IMR-90 (cell line): ENCODE measurements around the gene PUM2. TPM values are rescaled to one million over a fixed set of nuclear protein-coding genes. Genes with fewer than 3 reads are reported as not detected.

Experiments
- ATAC-seq: fragments of 200-7000 bp; cut with Tn5 transposase; 2 replicates; pipeline ENCODE4 v1.9.1; 2020; ENCODE audit warnings: low read depth, mild to moderate bottlenecking, moderate library complexity
- BruUV-seq: library from RNA; stranded (reverse); fragments of 400-500 nt; replicated peaks from 2 replicates; lab custom pipeline; 2021; lab: Mats Ljungman, UMichigan
- CTCF ChIA-PET: fragments of 300-600 bp; formaldehyde crosslinking; extraction: SDS; loops from one replicate; lab custom pipeline; 2021; ENCODE audit warnings: antibody characterized with exemption; lab: Yijun Ruan, JAX
- POLR2A ChIA-PET: fragments of 300-600 bp; sonication (Branson Sonifier 250); formaldehyde crosslinking; loops from one replicate; lab custom pipeline; 2022; ENCODE audit warnings: antibody characterized with exemption; ENCODE audit not compliant: unreplicated experiment; lab: Charles Lee
- DNase-seq: peaks from one replicate; pipeline ENCODE4 v3.0.0; 2013
- H2AFZ ChIP-seq: replicated peaks from 2 replicates; pipeline ENCODE3; 2013; ENCODE audit warnings: low read length, mild to moderate bottlenecking; ENCODE audit not compliant: poor library complexity
- H2AK5ac ChIP-seq: 2 replicates; pipeline ENCODE4 v1.6.1; 2013; ENCODE audit warnings: low read depth, low read length, inconsistent platforms
- H2AK9ac ChIP-seq: replicated peaks from 2 replicates; pipeline ENCODE3; 2013; ENCODE audit warnings: mild to moderate bottlenecking, low read depth, low read length, moderate library complexity; ENCODE audit not compliant: poor library complexity
- H2BK120ac ChIP-seq: 2 replicates; pipeline ENCODE4 v1.6.1; 2013; ENCODE audit warnings: low read depth, low read length, inconsistent platforms
- H2BK15ac ChIP-seq: 3 replicates; pipeline ENCODE4 v1.6.1; 2013; ENCODE audit warnings: low read depth, low read length, inconsistent platforms
- H2BK20ac ChIP-seq: 2 replicates; pipeline ENCODE4 v1.6.1; 2013; ENCODE audit warnings: low read depth, mild to moderate bottlenecking, inconsistent platforms, low read length, moderate library complexity
- H2BK5ac ChIP-seq: 2 replicates; pipeline ENCODE4 v1.6.1; 2013; ENCODE audit warnings: mild to moderate bottlenecking, low read depth, low read length, inconsistent platforms; ENCODE audit not compliant: poor library complexity, severe bottlenecking
- H3K14ac ChIP-seq: replicated peaks from 2 replicates; pipeline ENCODE4 v1.6.1; 2013; ENCODE audit warnings: low read depth, low read length, inconsistent platforms
- H3K18ac ChIP-seq: 2 replicates; pipeline ENCODE4 v1.6.1; 2013; ENCODE audit warnings: low read depth, low read length, control low read depth
- H3K23ac ChIP-seq: 2 replicates; pipeline ENCODE4 v1.6.1; 2013; ENCODE audit warnings: low read depth, low read length, inconsistent platforms
- H3K27ac ChIP-seq: 2 replicates; pipeline ENCODE4 v1.5.1; 2013; ENCODE audit warnings: mild to moderate bottlenecking, control low read depth, low read length; ENCODE audit not compliant: insufficient read depth
- H3K27me3 ChIP-seq: 2 replicates; pipeline ENCODE4 v1.6.1; 2013; ENCODE audit warnings: low read length; ENCODE audit not compliant: control insufficient read depth, insufficient read depth
- H3K36me3 ChIP-seq: 2 replicates; pipeline ENCODE4 v1.6.1; 2013; ENCODE audit warnings: low read length, mixed read lengths; ENCODE audit not compliant: control insufficient read depth, insufficient read depth
- H3K4ac ChIP-seq: 2 replicates; pipeline ENCODE4 v1.6.1; 2013; ENCODE audit warnings: low read depth, low read length, inconsistent platforms
- H3K4me1 ChIP-seq: 2 replicates; pipeline ENCODE4 v1.6.1; 2013; ENCODE audit warnings: low read length, mixed read lengths; ENCODE audit not compliant: control insufficient read depth, insufficient read depth
- H3K4me2 ChIP-seq: 2 replicates; pipeline ENCODE4 v1.6.1; 2013; ENCODE audit warnings: low read depth, mild to moderate bottlenecking, control low read depth, low read length, moderate library complexity
- H3K4me3 ChIP-seq: 2 replicates; pipeline ENCODE4 v1.5.1; 2013; ENCODE audit warnings: low read depth, mild to moderate bottlenecking, control low read depth, low read length, moderate library complexity; ENCODE audit not compliant: insufficient read depth
- H3K56ac ChIP-seq: 2 replicates; pipeline ENCODE4 v1.6.1; 2013; ENCODE audit warnings: low read length, inconsistent platforms; ENCODE audit not compliant: insufficient read depth; ENCODE audit errors: extremely low read depth
- H3K79me1 ChIP-seq, 2 experiments: 2 replicates each; pipeline ENCODE4 v1.6.1; 2013; ENCODE audit warnings: low read length in 2 of 2, inconsistent platforms in 1 of 2, low read depth in 1 of 2
- H3K9ac ChIP-seq: 2 replicates; pipeline ENCODE4 v1.6.1; 2013; ENCODE audit warnings: low read depth, low read length, control low read depth
- H3K9me1 ChIP-seq: 2 replicates; pipeline ENCODE4 v1.6.1; 2013; ENCODE audit warnings: low read length, inconsistent platforms; ENCODE audit not compliant: insufficient read depth
- H3K9me3 ChIP-seq: 2 replicates; pipeline ENCODE4 v1.6.1; 2013; ENCODE audit warnings: low read length; ENCODE audit not compliant: control insufficient read depth, insufficient read depth
- H4K20me1 ChIP-seq: 2 replicates; pipeline ENCODE4 v1.6.1; 2013; ENCODE audit warnings: low read length, inconsistent platforms; ENCODE audit not compliant: insufficient read depth
- H4K5ac ChIP-seq: 2 replicates; pipeline ENCODE4 v1.6.1; 2013; ENCODE audit warnings: mild to moderate bottlenecking, low read depth, low read length, control low read depth
- H4K8ac ChIP-seq, 2 experiments: 2 replicates each; pipeline ENCODE4 v1.6.1; 2013; ENCODE audit warnings: low read depth in 2 of 2, low read length in 2 of 2, control low read depth in 1 of 2, inconsistent platforms in 1 of 2
- H4K91ac ChIP-seq: 2 replicates; pipeline ENCODE4 v1.6.1; 2013; ENCODE audit warnings: low read depth, low read length, inconsistent platforms; ENCODE audit not compliant: insufficient read depth
- BHLHE40 ChIP-seq: fragments of 150-350 bp; IDR thresholded peaks from 2 replicates; pipeline ENCODE4 v1.6.1; 2016; ENCODE audit warnings: mild to moderate bottlenecking, low read depth, low read length
- CEBPB ChIP-seq: IDR thresholded peaks from 2 replicates; pipeline ENCODE4 v1.6.1; 2012; ENCODE audit warnings: low read depth, low read length, improper control_type of control experiment
- CHD1 ChIP-seq: IDR thresholded peaks from 2 replicates; pipeline ENCODE4 v1.6.1; 2012; ENCODE audit warnings: low read depth, low read length, improper control_type of control experiment
- FOS ChIP-seq: fragments of 150-350 bp; IDR thresholded peaks from 2 replicates; pipeline ENCODE4 v1.6.1; 2016; ENCODE audit warnings: low read depth, low read length
- MAFK ChIP-seq: IDR thresholded peaks from 2 replicates; pipeline ENCODE4 v1.6.1; 2012; ENCODE audit warnings: low read depth, low read length, improper control_type of control experiment
- MAZ ChIP-seq: IDR thresholded peaks from 2 replicates; pipeline ENCODE4 v1.6.1; 2012; ENCODE audit warnings: low read depth, mild to moderate bottlenecking, low read length, improper control_type of control experiment, moderate library complexity, borderline replicate concordance
- MXI1 ChIP-seq: IDR thresholded peaks from 2 replicates; pipeline ENCODE4 v1.6.1; 2012; ENCODE audit warnings: low read depth, mild to moderate bottlenecking, low read length, moderate library complexity, borderline replicate concordance
- NFE2L2 ChIP-seq: fragments of 150-350 bp; IDR thresholded peaks from 2 replicates; pipeline ENCODE4 v1.6.1; 2016; ENCODE audit warnings: low read depth, mild to moderate bottlenecking, low read length
- POLR2A ChIP-seq: IDR thresholded peaks from 2 replicates; pipeline ENCODE4 v1.6.1; 2012; ENCODE audit warnings: mild to moderate bottlenecking, low read depth, low read length
- RAD21 ChIP-seq: IDR thresholded peaks from 2 replicates; pipeline ENCODE4 v1.6.1; 2012; ENCODE audit warnings: low read length, improper control_type of control experiment
- RCOR1 ChIP-seq: IDR thresholded peaks from 2 replicates; pipeline ENCODE4 v1.6.1; 2012; ENCODE audit warnings: mild to moderate bottlenecking, low read length, improper control_type of control experiment; ENCODE audit not compliant: insufficient replicate concordance
- RFX5 ChIP-seq: IDR thresholded peaks from 2 replicates; pipeline ENCODE4 v1.8.0; 2012; ENCODE audit warnings: low read depth, mild to moderate bottlenecking, low read length, moderate library complexity
- SMC3 ChIP-seq: fragments of 150-350 bp; IDR thresholded peaks from 2 replicates; pipeline ENCODE4 v1.6.1; 2016; ENCODE audit warnings: low read depth, mild to moderate bottlenecking, antibody characterized with exemption, low read length, moderate library complexity
- USF2 ChIP-seq: fragments of 150-350 bp; IDR thresholded peaks from 2 replicates; pipeline ENCODE4 v1.6.1; 2017; ENCODE audit warnings: mild to moderate bottlenecking, antibody characterized with exemption, low read length, low read depth
- WGBS, 2 experiments: methylation state at CpG; one replicate each; pipeline versions ENCODE4 v1.1.5 to v1.1.7; 2013; ENCODE audit warnings: missing lambda C conversion rate in 2 of 2; ENCODE audit not compliant: insufficient read length in 1 of 2; ENCODE audit errors: extremely low coverage in 2 of 2; 5-methylcytosine and 5-hydroxymethylcytosine counted together
- dilution Hi-C: fragments of 300-500 bp; cut with HindIII; formaldehyde crosslinking; loops from one replicate; pipeline ENCODE4 v1.14.3; 2018; ENCODE audit warnings: low sequenced_read_pairs; ENCODE audit not compliant: unreplicated experiment
- in situ Hi-C: fragments of 300-500 bp; cut with MboI; formaldehyde crosslinking; loops from 3 replicates; pipeline ENCODE4 v1.14.3; 2019; ENCODE audit warnings: low sequenced_read_pairs, inconsistent platforms, mixed read lengths
- intact Hi-C: fragments of 100-400 bp; cut with micrococcal nuclease; formaldehyde crosslinking; loops from 2 replicates; pipeline ENCODE4 v1.10.0; 2022
- polyA plus RNA-seq, 3 experiments: library from polyadenylated mRNA; depleted of rRNA; stranded (reverse); fragments of >200 nt; gene quantifications; 2 replicates each; pipeline ENCODE4 v1.2.3, GENCODE V29; 2012; ENCODE audit warnings: low replicate concordance in 1 of 3
- total RNA-seq: library from RNA; depleted of rRNA; stranded (reverse); fragments of >200 nt; gene quantifications from 2 replicates; pipeline ENCODE4 v1.2.3, GENCODE V29; 2012
- TF ChIP-seq, protein P1 (sequence below): conservative IDR thresholded peaks from 2 replicates; pipeline ENCODE4 v1.5.1; 2012; ENCODE audit warnings: mild to moderate bottlenecking, low read depth, low read length, improper control_type of control experiment
- TF ChIP-seq, protein P2 (sequence below): fragments of 150-350 bp; IDR thresholded peaks from 2 replicates; pipeline ENCODE4 v1.6.1; 2016; ENCODE audit warnings: low read depth, mild to moderate bottlenecking, low read length, moderate library complexity, borderline replicate concordance

Gene PUM2
- total and polyA plus RNA-seq, 2 of the 4 experiments (the other 2 are of a cell fraction), result 18.8 to 38.4 TPM

- no peaks in the 10 kb centered on the region for H3K27me3 ChIP-seq
- no peaks in the 10 kb centered on the region for H4K20me1 ChIP-seq
- H3K14ac ChIP-seq, result no peak overlapping the region
- in situ Hi-C loops (no loop called here), dilution Hi-C loops (no loop called here), intact Hi-C loops (loop anchor here (2.0 kb wide), 1 partner anchor 34 kb away; no protein-coding TSS in a partner anchor)
- no peak overlapping the region for H3K56ac ChIP-seq
- peaks cover 21% of the 10 kb centered on the region for H3K36me3 ChIP-seq
- ATAC-seq (no peak), DNase-seq (no peak)
- CTCF ChIA-PET, result no interaction called here
- no peak overlapping the region for H4K5ac ChIP-seq
- no peaks in the 10 kb centered on the region for H3K4me1 ChIP-seq
- H3K79me1 ChIP-seq, result peaks cover 0 to 2% of the 10 kb centered on the region in 2 experiments; a peak in 3 of 4 replicates
- no TSS peak for BruUV-seq
- H3K27ac ChIP-seq, result no peak overlapping the region
- H3K4me3 ChIP-seq, result no peak overlapping the region
- H3K4ac ChIP-seq, result no peak overlapping the region
- H2BK120ac ChIP-seq, result no peak overlapping the region
- no peak overlapping the region for H2BK20ac ChIP-seq
- no peak overlapping the region for H4K8ac ChIP-seq
- H2AK9ac ChIP-seq, result no peak overlapping the region
- no peak overlapping the region for H2AFZ ChIP-seq
- no peak overlapping the region for H2AK5ac ChIP-seq
- no peak overlapping the region for H3K9ac ChIP-seq
- TF ChIP-seq, protein P1, sequence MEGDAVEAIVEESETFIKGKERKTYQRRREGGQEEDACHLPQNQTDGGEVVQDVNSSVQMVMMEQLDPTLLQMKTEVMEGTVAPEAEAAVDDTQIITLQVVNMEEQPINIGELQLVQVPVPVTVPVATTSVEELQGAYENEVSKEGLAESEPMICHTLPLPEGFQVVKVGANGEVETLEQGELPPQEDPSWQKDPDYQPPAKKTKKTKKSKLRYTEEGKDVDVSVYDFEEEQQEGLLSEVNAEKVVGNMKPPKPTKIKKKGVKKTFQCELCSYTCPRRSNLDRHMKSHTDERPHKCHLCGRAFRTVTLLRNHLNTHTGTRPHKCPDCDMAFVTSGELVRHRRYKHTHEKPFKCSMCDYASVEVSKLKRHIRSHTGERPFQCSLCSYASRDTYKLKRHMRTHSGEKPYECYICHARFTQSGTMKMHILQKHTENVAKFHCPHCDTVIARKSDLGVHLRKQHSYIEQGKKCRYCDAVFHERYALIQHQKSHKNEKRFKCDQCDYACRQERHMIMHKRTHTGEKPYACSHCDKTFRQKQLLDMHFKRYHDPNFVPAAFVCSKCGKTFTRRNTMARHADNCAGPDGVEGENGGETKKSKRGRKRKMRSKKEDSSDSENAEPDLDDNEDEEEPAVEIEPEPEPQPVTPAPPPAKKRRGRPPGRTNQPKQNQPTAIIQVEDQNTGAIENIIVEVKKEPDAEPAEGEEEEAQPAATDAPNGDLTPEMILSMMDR, result no peak
- TF ChIP-seq FOS (no peak), RFX5 (no peak), RCOR1 (no peak), RAD21 (no peak), NFE2L2 (no peak), MAFK (no peak), CEBPB (no peak), USF2 (no peak), POLR2A (no peak), BHLHE40 (no peak), MXI1 (no peak), MAZ (no peak), SMC3 (no peak), CHD1 (no peak)
- TF ChIP-seq, protein P2, sequence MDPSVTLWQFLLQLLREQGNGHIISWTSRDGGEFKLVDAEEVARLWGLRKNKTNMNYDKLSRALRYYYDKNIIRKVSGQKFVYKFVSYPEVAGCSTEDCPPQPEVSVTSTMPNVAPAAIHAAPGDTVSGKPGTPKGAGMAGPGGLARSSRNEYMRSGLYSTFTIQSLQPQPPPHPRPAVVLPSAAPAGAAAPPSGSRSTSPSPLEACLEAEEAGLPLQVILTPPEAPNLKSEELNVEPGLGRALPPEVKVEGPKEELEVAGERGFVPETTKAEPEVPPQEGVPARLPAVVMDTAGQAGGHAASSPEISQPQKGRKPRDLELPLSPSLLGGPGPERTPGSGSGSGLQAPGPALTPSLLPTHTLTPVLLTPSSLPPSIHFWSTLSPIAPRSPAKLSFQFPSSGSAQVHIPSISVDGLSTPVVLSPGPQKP, result no peak
- H2BK15ac ChIP-seq, result no peak overlapping the region
- WGBS, 2 experiments, result no CpG with 5 or more reads among the region's 6 CpGs
- H2BK5ac ChIP-seq, result no peak overlapping the region
- H3K9me3 ChIP-seq, result no peaks in the 10 kb centered on the region
- no peak overlapping the region for H3K23ac ChIP-seq
- H3K4me2 ChIP-seq, result no peak overlapping the region
- H4K91ac ChIP-seq, result no peak overlapping the region
- peaks cover 10% of the 10 kb centered on the region for H3K9me1 ChIP-seq
- no peak overlapping the region for H3K18ac ChIP-seq
- POLR2A ChIA-PET, result no interaction called here
These were observed 101.5 kb downstream of the PUM2 start for GRCh38 chr2:20249170-20249569.
